Loucy (cell line): Measurements from ENCODE around the gene CRB2.

Source experiments
- EZH2phosphoT487 ChIP-seq: fragments of 200-600 bp; IDR thresholded peaks from 2 replicates; pipeline ENCODE4 v1.6.1; 2018; ENCODE audit warnings: antibody characterized with exemption, mild to moderate bottlenecking, moderate library complexity, borderline replicate concordance
- TF ChIP-seq, protein P1 (sequence below): fragments of 200-600 bp; sonication (generic); conservative IDR thresholded peaks from 2 replicates; pipeline ENCODE4 v1.5.1; 2014; ENCODE audit warnings: mild to moderate bottlenecking, antibody characterized with exemption, low read length

GRCh38 chr9:123418052-123418430, 62.0 kb downstream of the CRB2 start:
- TF ChIP-seq, protein P1, sequence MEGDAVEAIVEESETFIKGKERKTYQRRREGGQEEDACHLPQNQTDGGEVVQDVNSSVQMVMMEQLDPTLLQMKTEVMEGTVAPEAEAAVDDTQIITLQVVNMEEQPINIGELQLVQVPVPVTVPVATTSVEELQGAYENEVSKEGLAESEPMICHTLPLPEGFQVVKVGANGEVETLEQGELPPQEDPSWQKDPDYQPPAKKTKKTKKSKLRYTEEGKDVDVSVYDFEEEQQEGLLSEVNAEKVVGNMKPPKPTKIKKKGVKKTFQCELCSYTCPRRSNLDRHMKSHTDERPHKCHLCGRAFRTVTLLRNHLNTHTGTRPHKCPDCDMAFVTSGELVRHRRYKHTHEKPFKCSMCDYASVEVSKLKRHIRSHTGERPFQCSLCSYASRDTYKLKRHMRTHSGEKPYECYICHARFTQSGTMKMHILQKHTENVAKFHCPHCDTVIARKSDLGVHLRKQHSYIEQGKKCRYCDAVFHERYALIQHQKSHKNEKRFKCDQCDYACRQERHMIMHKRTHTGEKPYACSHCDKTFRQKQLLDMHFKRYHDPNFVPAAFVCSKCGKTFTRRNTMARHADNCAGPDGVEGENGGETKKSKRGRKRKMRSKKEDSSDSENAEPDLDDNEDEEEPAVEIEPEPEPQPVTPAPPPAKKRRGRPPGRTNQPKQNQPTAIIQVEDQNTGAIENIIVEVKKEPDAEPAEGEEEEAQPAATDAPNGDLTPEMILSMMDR = no peak
- TF ChIP-seq EZH2phosphoT487 = no peak
